GM12878 (cell line): ENCODE measurements around the gene GLT6D1.

Experiments used
- BRCA1 ChIP-seq: IDR thresholded peaks from 2 replicates; pipeline ENCODE4 v1.6.1; 2011; ENCODE audit warnings: low read depth, low read length, improper control_type of control experiment
- CTCF ChIP-seq, 3 experiments: IDR thresholded peaks in 2 of 3; conservative IDR thresholded peaks in 1 of 3; 2 replicates each; pipeline ENCODE4 v1.5.1; 2011; ENCODE audit warnings: low read depth in 3 of 3, low read length in 3 of 3, mild to moderate bottlenecking in 3 of 3, control low read depth in 2 of 3, moderate library complexity in 2 of 3, inconsistent platforms in 1 of 3, mixed read lengths in 1 of 3; ENCODE audit not compliant: control insufficient read depth in 2 of 3, insufficient read depth in 1 of 3; ENCODE audit errors: extremely low read depth in 1 of 3
- GABPA ChIP-seq: IDR thresholded peaks from 2 replicates; pipeline ENCODE4 v1.6.1; 2014; ENCODE audit warnings: antibody characterized with exemption, low read depth, mild to moderate bottlenecking, inconsistent platforms
- NFIC ChIP-seq: IDR thresholded peaks from 2 replicates; pipeline ENCODE4 v1.6.1; 2012; ENCODE audit warnings: low read depth, mild to moderate bottlenecking, inconsistent platforms, low read length, moderate library complexity
- RBBP5 ChIP-seq: fragments of 200-600 bp; sonication (generic); conservative IDR thresholded peaks from 2 replicates; pipeline ENCODE4 v1.6.1; 2016
- STAT1 ChIP-seq: fragments of 450-650 bp; conservative IDR thresholded peaks from 2 replicates; pipeline ENCODE4 v1.6.1; 2014; ENCODE audit warnings: antibody characterized with exemption, mild to moderate bottlenecking
- TF ChIP-seq, protein P1 (sequence below): fragments of 450-650 bp; formaldehyde crosslinking; IDR thresholded peaks from 2 replicates; pipeline ENCODE4 v1.5.0; 2022; ENCODE audit warnings: mild to moderate bottlenecking, missing genetic modification characterization
- TF ChIP-seq, protein P2 (sequence below): IDR thresholded peaks from 2 replicates; pipeline ENCODE4 v1.6.1; 2011; ENCODE audit warnings: low read depth, mild to moderate bottlenecking, low read length, moderate library complexity, borderline replicate concordance; ENCODE audit errors: extremely low read depth
- TF ChIP-seq, protein P3 (sequence below): IDR thresholded peaks from 2 replicates; pipeline ENCODE4 v1.6.1; 2012; ENCODE audit warnings: improper control_type of control experiment, low read depth, low read length; ENCODE audit not compliant: insufficient replicate concordance

DNA sequence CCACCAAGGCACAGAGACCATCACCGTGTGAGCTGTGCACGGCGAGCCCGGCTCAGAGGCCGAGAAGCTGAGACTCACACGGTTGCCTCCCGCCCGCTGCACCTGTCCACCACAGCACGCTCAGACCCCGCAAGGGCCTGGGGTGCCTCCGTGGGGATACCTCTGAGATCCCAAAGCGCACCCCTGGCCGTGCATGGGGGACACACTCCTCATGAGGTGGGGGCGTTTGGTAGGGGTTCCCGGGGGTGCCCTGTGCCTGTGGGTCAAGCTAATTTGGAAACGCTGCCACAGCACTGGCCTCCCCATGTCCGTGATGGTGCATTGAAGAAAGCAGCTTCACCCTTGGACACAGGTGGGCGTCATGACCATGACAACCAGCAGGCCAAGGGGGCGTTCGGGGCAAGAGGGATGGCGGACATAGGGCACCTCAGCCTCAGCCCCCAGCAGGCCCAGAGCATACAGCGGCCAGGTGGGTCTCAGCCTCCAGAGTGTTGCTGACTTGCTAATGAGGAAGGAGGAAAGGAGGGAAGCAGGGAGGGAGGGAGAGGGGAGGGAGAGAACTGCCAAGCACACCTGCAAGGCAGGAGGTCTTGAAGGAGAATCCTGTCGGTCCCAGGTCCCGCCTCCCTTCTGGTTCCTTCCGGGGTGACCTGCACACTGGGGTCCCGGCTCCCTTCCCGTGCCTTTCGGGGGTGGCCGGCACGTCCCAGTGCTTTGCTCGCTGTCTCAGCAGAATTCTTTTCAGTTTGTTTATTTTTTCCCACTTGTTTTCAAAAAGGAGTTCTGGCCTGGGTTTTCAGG is 34.7 kb downstream of the GLT6D1 start:
- TF ChIP-seq, protein P1, sequence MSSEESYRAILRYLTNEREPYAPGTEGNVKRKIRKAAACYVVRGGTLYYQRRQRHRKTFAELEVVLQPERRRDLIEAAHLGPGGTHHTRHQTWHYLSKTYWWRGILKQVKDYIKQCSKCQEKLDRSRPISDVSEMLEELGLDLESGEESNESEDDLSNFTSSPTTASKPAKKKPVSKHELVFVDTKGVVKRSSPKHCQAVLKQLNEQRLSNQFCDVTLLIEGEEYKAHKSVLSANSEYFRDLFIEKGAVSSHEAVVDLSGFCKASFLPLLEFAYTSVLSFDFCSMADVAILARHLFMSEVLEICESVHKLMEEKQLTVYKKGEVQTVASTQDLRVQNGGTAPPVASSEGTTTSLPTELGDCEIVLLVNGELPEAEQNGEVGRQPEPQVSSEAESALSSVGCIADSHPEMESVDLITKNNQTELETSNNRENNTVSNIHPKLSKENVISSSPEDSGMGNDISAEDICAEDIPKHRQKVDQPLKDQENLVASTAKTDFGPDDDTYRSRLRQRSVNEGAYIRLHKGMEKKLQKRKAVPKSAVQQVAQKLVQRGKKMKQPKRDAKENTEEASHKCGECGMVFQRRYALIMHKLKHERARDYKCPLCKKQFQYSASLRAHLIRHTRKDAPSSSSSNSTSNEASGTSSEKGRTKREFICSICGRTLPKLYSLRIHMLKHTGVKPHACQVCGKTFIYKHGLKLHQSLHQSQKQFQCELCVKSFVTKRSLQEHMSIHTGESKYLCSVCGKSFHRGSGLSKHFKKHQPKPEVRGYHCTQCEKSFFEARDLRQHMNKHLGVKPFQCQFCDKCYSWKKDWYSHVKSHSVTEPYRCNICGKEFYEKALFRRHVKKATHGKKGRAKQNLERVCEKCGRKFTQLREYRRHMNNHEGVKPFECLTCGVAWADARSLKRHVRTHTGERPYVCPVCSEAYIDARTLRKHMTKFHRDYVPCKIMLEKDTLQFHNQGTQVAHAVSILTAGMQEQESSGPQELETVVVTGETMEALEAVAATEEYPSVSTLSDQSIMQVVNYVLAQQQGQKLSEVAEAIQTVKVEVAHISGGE (CRISPR knock-in tag): no peak
- TF ChIP-seq, protein P2, sequence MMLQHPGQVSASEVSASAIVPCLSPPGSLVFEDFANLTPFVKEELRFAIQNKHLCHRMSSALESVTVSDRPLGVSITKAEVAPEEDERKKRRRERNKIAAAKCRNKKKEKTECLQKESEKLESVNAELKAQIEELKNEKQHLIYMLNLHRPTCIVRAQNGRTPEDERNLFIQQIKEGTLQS: no peak
- TF ChIP-seq, protein P3, sequence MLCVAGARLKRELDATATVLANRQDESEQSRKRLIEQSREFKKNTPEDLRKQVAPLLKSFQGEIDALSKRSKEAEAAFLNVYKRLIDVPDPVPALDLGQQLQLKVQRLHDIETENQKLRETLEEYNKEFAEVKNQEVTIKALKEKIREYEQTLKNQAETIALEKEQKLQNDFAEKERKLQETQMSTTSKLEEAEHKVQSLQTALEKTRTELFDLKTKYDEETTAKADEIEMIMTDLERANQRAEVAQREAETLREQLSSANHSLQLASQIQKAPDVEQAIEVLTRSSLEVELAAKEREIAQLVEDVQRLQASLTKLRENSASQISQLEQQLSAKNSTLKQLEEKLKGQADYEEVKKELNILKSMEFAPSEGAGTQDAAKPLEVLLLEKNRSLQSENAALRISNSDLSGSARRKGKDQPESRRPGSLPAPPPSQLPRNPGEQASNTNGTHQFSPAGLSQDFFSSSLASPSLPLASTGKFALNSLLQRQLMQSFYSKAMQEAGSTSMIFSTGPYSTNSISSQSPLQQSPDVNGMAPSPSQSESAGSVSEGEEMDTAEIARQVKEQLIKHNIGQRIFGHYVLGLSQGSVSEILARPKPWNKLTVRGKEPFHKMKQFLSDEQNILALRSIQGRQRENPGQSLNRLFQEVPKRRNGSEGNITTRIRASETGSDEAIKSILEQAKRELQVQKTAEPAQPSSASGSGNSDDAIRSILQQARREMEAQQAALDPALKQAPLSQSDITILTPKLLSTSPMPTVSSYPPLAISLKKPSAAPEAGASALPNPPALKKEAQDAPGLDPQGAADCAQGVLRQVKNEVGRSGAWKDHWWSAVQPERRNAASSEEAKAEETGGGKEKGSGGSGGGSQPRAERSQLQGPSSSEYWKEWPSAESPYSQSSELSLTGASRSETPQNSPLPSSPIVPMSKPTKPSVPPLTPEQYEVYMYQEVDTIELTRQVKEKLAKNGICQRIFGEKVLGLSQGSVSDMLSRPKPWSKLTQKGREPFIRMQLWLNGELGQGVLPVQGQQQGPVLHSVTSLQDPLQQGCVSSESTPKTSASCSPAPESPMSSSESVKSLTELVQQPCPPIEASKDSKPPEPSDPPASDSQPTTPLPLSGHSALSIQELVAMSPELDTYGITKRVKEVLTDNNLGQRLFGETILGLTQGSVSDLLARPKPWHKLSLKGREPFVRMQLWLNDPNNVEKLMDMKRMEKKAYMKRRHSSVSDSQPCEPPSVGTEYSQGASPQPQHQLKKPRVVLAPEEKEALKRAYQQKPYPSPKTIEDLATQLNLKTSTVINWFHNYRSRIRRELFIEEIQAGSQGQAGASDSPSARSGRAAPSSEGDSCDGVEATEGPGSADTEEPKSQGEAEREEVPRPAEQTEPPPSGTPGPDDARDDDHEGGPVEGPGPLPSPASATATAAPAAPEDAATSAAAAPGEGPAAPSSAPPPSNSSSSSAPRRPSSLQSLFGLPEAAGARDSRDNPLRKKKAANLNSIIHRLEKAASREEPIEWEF: no peak
- TF ChIP-seq CTCF (IDR thresholded peaks at IDR 0.05 in 2 of 3, conservative IDR thresholded peaks at IDR 0.05 in 1 of 3; ENCODE audit: control insufficient read depth in 2 of 3, extremely low read depth in 1 of 3, insufficient read depth in 1 of 3, low read depth in 3 of 3, low read length in 3 of 3) (no peak), STAT1 (no peak), NFIC (no peak), RBBP5 (no peak), GABPA (no peak), BRCA1 (no peak)
